PFSK-1 (cell line): Measurements from ENCODE around the gene RGS14.

Source experiments
- POLR2AphosphoS5 ChIP-seq: IDR thresholded peaks from 2 replicates; pipeline ENCODE4 v1.6.1; 2012; ENCODE audit warnings: low read depth, mild to moderate bottlenecking, control low read depth, low read length, moderate library complexity
- TAF1 ChIP-seq: IDR thresholded peaks from 2 replicates; pipeline ENCODE4 v1.6.1; 2012; ENCODE audit warnings: low read length, control low read depth, borderline replicate concordance; ENCODE audit not compliant: insufficient read depth

DNA sequence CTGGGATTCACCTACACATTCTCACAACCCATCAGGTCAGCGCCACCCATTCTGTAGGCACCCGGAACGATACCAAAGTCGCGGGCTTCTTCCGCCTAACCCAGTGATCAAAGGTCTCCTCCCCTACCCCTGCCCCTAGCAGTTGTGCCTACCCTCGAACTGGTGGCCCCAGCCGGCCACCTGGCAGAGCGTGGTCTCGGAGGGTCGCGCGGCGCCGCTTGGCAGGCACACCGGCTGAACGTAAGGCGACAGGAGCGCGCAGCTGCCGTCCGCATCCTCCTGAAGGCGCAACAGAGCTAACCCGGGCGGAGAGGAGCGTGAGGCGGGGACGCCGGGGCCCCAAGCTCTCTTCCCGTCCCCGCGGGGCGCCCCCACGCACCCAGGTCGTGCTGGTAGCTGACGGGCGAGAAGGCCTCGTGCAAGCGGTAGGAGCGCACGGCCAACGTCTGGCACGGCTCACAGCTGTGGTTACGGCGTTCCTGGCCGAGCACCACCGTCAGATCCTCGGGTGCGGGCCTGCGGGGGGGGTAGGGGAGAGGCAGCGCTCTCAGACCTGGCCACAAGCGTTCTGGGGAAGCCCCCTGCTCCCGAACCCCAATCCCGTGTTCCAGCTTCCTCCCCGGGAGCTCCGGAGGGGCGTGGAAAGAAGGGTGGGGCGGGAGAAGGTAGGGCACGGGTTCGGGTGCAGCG is 45.5 kb downstream of the RGS14 start:
- TF ChIP-seq POLR2AphosphoS5 (no peak), TAF1 (no peak)
